ENCODE data around the gene TMEM266.
"Not testable (repeated sequence)": the region's sequence is repeated elsewhere in the genome, so short reads cannot be mapped to it uniquely, and the experiment has no call there.

GRCh38 chr15:76054201-76054600 is 5.6 kb upstream of the TMEM266 start:
- TF ChIP-seq, protein P1, sequence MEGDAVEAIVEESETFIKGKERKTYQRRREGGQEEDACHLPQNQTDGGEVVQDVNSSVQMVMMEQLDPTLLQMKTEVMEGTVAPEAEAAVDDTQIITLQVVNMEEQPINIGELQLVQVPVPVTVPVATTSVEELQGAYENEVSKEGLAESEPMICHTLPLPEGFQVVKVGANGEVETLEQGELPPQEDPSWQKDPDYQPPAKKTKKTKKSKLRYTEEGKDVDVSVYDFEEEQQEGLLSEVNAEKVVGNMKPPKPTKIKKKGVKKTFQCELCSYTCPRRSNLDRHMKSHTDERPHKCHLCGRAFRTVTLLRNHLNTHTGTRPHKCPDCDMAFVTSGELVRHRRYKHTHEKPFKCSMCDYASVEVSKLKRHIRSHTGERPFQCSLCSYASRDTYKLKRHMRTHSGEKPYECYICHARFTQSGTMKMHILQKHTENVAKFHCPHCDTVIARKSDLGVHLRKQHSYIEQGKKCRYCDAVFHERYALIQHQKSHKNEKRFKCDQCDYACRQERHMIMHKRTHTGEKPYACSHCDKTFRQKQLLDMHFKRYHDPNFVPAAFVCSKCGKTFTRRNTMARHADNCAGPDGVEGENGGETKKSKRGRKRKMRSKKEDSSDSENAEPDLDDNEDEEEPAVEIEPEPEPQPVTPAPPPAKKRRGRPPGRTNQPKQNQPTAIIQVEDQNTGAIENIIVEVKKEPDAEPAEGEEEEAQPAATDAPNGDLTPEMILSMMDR (IDR thresholded peaks at IDR 0.05), result not testable (repeated sequence)
- not testable (repeated sequence) for TF ChIP-seq POLR2AphosphoS5, POLR2A (IDR thresholded peaks at IDR 0.05)

All from suprapubic skin (tissue), 4 donors.